GM12865 (cell line): ENCODE data around the gene DNMT3A.

Experiments used
- DNase-seq: peaks from one replicate; pipeline ENCODE4 v3.0.0; 2010; ENCODE audit warnings: low read depth
- H3K4me3 ChIP-seq: 2 replicates; pipeline ENCODE4 v1.5.1; 2011; ENCODE audit warnings: mild to moderate bottlenecking, low read depth, low read length, control low read depth
- CTCF ChIP-seq: IDR thresholded peaks from 2 replicates; pipeline ENCODE4 v1.5.1; 2011; ENCODE audit warnings: low read length, control low read depth, low read depth, inconsistent platforms; ENCODE audit not compliant: insufficient read depth; ENCODE audit errors: missing control alignments

Gene DNMT3A

DNA sequence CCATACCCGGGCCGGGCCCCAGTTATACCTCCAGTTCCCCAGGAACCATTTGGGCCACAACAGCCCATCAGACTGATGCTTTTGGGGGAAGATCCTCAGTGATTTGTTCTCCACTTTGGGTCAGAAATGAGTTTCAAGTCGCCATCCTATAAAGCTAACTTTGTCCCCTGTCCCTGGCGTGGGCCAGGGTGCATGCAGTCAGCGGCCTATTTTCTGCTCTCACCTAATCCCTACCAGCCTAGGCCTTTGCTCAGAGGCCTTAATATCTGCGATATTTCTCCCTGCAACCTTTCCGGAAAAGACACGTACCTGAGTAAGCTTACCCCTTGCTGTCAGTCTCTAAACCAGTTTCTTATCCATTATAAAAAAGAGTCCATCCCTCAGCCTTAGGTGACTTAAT, 7.2 kb downstream of the DNMT3A start:
- no peak overlapping the region for H3K4me3 ChIP-seq
- TF ChIP-seq CTCF = no peak

DNA sequence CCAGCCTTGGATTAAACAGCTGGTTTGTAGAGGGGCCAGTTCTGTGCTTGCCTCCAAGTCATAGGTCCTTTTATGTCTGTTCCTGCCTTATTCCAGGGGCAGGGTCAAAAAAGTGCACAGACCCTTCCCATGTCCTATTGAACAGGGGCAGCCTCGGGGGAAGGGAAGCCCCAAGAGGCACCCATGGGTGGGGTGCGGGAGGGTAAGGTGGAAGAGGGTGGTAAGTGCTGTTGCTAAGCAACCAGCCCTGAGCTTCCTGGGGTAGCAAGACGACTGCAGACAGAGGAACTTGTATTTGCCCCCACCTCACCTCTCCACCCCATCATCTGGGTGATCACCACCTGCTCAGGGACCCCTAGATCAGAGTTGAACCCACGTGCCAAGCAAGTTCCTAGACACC, 7.7 kb downstream of the DNMT3A start:
- TF ChIP-seq CTCF = no peak
- H3K4me3 ChIP-seq = no peak overlapping the region
- DNase-seq = no peak

More for the DNA sequence above, 7.2 kb downstream of the DNMT3A start:
- DNase-seq = no peak

DNA sequence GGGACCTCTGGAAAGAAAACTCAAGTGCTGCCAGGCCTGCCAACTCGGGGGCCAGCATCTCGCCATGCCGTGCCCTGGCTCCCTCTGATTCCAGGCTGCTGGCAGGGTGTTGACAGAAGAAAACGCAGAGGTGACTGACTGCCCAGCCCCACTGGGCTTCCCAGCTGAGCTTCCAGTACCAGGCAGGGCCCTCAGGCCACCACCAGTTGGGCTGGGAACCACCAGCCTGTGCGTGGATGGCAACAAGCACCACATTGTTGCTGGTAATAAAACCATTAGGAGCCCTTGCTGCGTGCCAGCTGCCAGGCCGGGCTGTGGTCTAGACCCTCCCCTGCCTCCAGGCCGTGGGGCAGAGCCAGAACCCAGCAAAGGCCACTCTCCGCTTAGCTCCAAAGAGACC, 9.2 kb downstream of the DNMT3A start:
- no peak for TF ChIP-seq CTCF
- no peak overlapping the region for H3K4me3 ChIP-seq
- DNase-seq = no peak

GRCh38 chr2:25331686-25332365, 9.9 kb downstream of the DNMT3A start:
- TF ChIP-seq CTCF = no peak
- no peak overlapping the region for H3K4me3 ChIP-seq
- no peak for DNase-seq

DNA sequence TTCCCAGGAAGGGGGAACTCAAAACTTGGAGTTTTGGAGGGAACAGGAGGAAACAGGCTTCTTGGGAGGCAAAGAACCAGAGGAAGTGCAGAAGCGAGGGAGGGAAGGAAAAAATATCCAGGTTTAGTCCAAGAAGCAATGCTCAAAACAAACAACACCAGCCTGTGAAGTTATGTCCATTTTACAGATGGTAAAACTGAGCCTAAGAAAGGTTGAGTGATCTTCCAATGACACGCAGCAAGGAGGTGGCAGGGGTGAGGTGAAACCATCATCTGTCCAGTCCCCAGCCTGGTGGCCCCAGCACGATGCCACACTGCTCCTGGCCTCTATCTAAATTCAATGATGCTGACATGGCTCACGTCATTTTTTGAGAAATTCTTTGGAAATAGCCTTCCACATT, 10.8 kb downstream of the DNMT3A start:
- H3K4me3 ChIP-seq = no peak overlapping the region
- no peak for DNase-seq
- no peak for TF ChIP-seq CTCF

DNA sequence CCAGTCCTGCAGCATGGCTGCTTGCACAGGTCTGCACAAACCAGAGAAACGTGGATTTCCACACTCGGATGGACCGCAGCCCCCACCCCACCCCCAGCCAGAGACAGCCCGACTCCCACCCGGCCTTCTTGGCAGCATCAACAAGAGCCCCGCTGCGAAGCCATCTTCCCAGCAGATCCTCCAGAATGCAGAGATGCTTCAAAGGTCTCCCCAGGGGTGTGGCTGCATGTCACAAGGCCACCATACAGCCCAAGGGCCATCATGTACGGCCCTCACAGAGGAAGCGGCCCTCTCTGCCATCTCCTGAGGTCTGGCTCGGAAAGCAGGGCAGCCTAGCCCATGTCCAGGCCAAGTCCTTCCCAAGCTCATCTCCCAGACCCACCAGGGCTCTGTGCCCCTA, 11.5 kb downstream of the DNMT3A start:
- TF ChIP-seq CTCF = no peak
- H3K4me3 ChIP-seq = no peak overlapping the region
- DNase-seq = no peak
